ENCODE results near the gene UBE2E2. TPM values are rescaled to one million over a fixed set of nuclear protein-coding genes. Genes with fewer than 3 reads are reported as not detected.

UBE2E2 gene
- total and polyA plus RNA-seq, 12 donors, result 19.5 to 63.8 (median 52.2) TPM

DNA sequence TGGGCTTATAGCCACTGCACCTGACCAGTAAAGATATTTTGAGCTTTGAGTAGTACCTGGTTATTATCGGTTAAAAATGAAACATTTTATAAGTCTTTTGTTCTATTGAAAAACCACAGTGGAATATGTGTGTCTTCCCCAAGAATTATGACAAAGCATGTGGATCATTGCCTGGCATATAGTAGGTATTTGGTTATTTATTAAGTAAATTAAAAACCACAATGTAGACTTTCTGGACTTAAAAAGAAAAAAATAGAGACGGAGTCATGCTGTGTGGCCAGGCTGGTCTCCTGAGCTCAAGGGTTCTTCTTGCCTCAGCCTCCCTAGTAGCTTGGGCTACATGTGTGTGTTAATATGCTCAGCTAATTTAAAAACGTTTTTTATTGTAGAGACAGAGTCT lies 43.5 kb downstream of the UBE2E2 start:
- ATAC-seq (no peak), DNase-seq (no peak)
- intact Hi-C loops (cut with DNase I), result no loop called here
- Histone ChIP-seq H3K27ac (no peak overlapping the region), H3K9me3 (no peaks in the 10 kb centered on the region), H3K4me3 (no peak overlapping the region), H3K4me1 (peaks cover 0 to 6% (median 0%) of the 10 kb centered on the region in 9 donors), H3K36me3 (no peaks in the 10 kb centered on the region), H3K27me3 (no peaks in the 10 kb centered on the region)
- TF ChIP-seq, protein P1, sequence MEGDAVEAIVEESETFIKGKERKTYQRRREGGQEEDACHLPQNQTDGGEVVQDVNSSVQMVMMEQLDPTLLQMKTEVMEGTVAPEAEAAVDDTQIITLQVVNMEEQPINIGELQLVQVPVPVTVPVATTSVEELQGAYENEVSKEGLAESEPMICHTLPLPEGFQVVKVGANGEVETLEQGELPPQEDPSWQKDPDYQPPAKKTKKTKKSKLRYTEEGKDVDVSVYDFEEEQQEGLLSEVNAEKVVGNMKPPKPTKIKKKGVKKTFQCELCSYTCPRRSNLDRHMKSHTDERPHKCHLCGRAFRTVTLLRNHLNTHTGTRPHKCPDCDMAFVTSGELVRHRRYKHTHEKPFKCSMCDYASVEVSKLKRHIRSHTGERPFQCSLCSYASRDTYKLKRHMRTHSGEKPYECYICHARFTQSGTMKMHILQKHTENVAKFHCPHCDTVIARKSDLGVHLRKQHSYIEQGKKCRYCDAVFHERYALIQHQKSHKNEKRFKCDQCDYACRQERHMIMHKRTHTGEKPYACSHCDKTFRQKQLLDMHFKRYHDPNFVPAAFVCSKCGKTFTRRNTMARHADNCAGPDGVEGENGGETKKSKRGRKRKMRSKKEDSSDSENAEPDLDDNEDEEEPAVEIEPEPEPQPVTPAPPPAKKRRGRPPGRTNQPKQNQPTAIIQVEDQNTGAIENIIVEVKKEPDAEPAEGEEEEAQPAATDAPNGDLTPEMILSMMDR (IDR thresholded peaks at IDR 0.05), result no peak
- 81 to 83% methylated on average over 3 of the region's 3 CpGs for WGBS, 2 donors

DNA sequence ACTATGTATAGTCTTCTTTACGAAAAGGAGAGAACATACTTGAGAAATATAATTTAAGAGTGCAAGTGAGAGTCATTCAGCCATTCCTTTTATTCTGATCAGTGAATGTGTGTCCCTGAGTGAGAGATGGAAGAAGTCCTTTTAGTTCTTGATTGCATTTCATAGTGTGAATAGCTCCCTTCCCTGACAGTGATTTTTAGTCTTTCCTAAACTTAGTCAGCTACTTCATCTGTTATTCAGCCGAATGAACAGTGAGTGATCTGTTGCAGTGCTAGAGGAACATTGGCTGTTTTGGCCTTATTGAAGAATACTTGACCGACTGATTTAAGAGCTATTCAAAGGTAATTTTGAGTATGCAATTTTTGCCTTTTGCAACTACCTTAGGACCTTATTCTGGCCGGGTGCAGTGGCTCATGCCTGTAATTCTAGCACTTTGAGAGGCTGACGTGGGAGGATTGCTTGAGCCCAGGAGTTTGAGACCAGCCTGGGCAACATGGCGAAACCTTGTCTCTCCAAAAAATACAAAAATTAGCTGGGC lies 45.5 kb downstream of the UBE2E2 start:
- intact Hi-C loops (cut with DNase I), result no loop called here
- Histone ChIP-seq H3K4me1 (peaks cover 0 to 6% (median 0%) of the 10 kb centered on the region in 9 donors), H3K4me3 (no peak overlapping the region), H3K9me3 (no peaks in the 10 kb centered on the region), H3K27ac (no peak overlapping the region), H3K27me3 (no peaks in the 10 kb centered on the region), H3K36me3 (no peaks in the 10 kb centered on the region)
- 90 to 91% methylated on average over 6 of the region's 6 CpGs for WGBS, 2 donors
- no peak for ATAC-seq
- TF ChIP-seq, protein P1 (IDR thresholded peaks at IDR 0.05), result no peak
- no peak for DNase-seq

DNA sequence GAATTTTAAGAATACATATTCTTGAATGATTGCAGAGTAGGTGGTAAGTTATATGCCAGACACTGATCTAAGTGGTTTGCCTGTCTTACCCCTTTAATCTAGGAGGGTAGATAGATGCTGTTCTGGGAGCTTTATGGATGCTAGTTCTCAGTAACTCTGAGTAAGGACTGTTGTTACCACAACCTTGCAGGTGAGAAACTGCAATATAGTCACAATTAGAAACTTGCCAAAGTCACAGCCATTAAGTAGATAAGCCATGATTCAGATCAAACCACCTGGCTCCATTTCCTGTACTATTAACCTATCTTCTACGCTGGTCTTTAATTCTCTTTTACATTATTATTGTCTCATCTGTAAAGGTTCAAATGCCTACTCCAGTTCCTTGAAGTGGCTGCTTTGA lies 46.8 kb downstream of the UBE2E2 start:
- TF ChIP-seq, protein P1 (IDR thresholded peaks at IDR 0.05), result no peak
- Histone ChIP-seq H3K27ac (no peak overlapping the region), H3K27me3 (no peaks in the 10 kb centered on the region), H3K9me3 (no peaks in the 10 kb centered on the region), H3K4me1 (peaks cover 0 to 10% (median 0%) of the 10 kb centered on the region in 9 donors), H3K4me3 (no peak overlapping the region), H3K36me3 (no peaks in the 10 kb centered on the region)
- DNase-seq, result no peak
- ATAC-seq, result no peak
- WGBS, 2 donors, result 74 to 92% methylated on average over 1 of the region's 1 CpG
- intact Hi-C loops (cut with DNase I), result no loop called here

DNA sequence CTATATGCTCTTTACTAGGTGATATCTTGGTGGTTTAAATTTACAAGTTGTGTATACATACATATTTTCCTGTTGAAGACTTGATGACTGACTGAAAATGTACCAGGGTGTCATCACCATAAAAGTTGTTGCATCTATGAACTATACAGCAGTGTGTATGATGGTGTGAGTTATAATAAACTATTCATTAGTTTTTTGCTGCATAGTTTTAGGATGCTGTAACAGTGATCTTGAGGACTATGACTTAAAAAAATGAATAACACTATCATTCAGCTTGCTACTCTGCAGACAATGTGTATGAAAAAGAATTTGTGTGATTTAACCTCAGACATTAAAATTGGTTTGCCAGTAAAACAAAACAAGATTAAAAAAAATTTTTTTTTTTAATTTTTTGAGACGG lies 49.0 kb downstream of the UBE2E2 start:
- H3K4me1 ChIP-seq, result peaks cover 0 to 18% (median 7%) of the 10 kb centered on the region in 9 donors
- intact Hi-C loops (cut with DNase I), result no loop called here
- ATAC-seq (no peak), DNase-seq (no peak)
- H3K27me3 ChIP-seq, result no peaks in the 10 kb centered on the region
- H3K36me3 ChIP-seq, result no peaks in the 10 kb centered on the region
- no peak overlapping the region for H3K4me3 ChIP-seq
- no peaks in the 10 kb centered on the region for H3K9me3 ChIP-seq
- 79 to 87% methylated on average over 1 of the region's 1 CpG for WGBS, 2 donors
- H3K27ac ChIP-seq, result no peak overlapping the region
- TF ChIP-seq, protein P1 (IDR thresholded peaks at IDR 0.05), result no peak
